Measurements from ENCODE around the gene CFAP73. TPM values are rescaled to one million over a fixed set of nuclear protein-coding genes. Genes with fewer than 3 reads are reported as not detected.

Gene CFAP73
- total and polyA plus RNA-seq, 10 of the 15 experiments (the other 5 are each of a cell fraction or from before 2014, with no cell fraction given) = 0.18 TPM; not detected in 9

GRCh38 chr12:113144806-113145205 is 4.7 kb upstream of the CFAP73 start:
- ChIA-PET RAD21 (ENCODE audit: unreplicated experiment) (interaction anchor here (1.2 kb wide), 1 partner anchor 30 kb away, joined by 3 read pairs; no protein-coding TSS in a partner anchor), CTCF (interaction anchor here (0.6 to 1.0 kb wide), 2 partner anchors 8 to 46 kb away, joined by 3 read pairs; no protein-coding TSS in a partner anchor), POLR2A (no interaction called here), SMC1A (ENCODE audit: uncharacterized antibody, unreplicated experiment) (interaction anchor here (1.2 kb wide), 1 partner anchor 9 kb away, joined by 4 read pairs; no protein-coding TSS in a partner anchor)
- intact Hi-C loops (cut with micrococcal nuclease; ENCODE audit: unreplicated experiment) = no loop called here
- H3K4me3 ChIP-seq = no peak overlapping the region
- H3K4me2 ChIP-seq (ENCODE audit: control insufficient read depth, insufficient read depth) = no peak overlapping the region
- WGBS (ENCODE audit: insufficient coverage, insufficient replicate concordance, low lambda C conversion rate, missing lambda C conversion rate) = 32% methylated on average over 5 of the region's 5 CpGs
- no TSS peak for BruUV-seq (replicated peaks)
- DNase-seq (ENCODE audit: low read depth, low spot score) (no peak), ATAC-seq (no peak), FAIRE-seq (no peak)
- H3K27ac ChIP-seq (ENCODE audit: control insufficient read depth, insufficient read depth) = no peak overlapping the region
- TF ChIP-seq NFYB (IDR thresholded peaks at IDR 0.05; ENCODE audit: insufficient read depth, low read depth, low read length) (no peak), KLF5 (IDR thresholded peaks at IDR 0.05; ENCODE audit: partially characterized antibody) (no peak), KAT2A (conservative IDR thresholded peaks at IDR 0.05; ENCODE audit: control insufficient read depth, low read depth, low read length) (no peak), HDAC6 (IDR thresholded peaks at IDR 0.05; ENCODE audit: unreplicated experiment) (no peak), FOXK2 (IDR thresholded peaks at IDR 0.05) (no peak), YBX1 (IDR thresholded peaks at IDR 0.05) (no peak), SMAD5 (IDR thresholded peaks at IDR 0.05; ENCODE audit: low read depth) (no peak), DPF2 (IDR thresholded peaks at IDR 0.05) (no peak), NR2C2 (IDR thresholded peaks at IDR 0.05; ENCODE audit: borderline replicate concordance, control insufficient read depth, insufficient read length, low read depth) (no peak), ZNF384 (IDR thresholded peaks at IDR 0.05; ENCODE audit: borderline replicate concordance, low read depth, low read length) (no peak), E2F4 (IDR thresholded peaks at IDR 0.05; ENCODE audit: low read depth, low read length) (no peak), WRNIP1 (IDR thresholded peaks at IDR 0.05; ENCODE audit: borderline replicate concordance, low read depth, low read length) (no peak)
- H3K79me2 ChIP-seq (ENCODE audit: control insufficient read depth, insufficient read depth, low read length) = no peaks in the 10 kb centered on the region
- H3K9me3 ChIP-seq (replicated peaks; ENCODE audit: control insufficient read depth, insufficient read depth, low read length) = no peaks in the 10 kb centered on the region
- no peak overlapping the region for H2AFZ ChIP-seq (ENCODE audit: control insufficient read depth, low read depth, low read length)
- no peaks in the 10 kb centered on the region for H3K36me3 ChIP-seq (ENCODE audit: control insufficient read depth in 2 of 2, insufficient read depth in 2 of 2, low read length in 1 of 2)
- in situ Hi-C loops (cut with MboI) = no loop called here
- H3K9ac ChIP-seq (ENCODE audit: control insufficient read depth, insufficient read depth, low read length) = no peak overlapping the region
- H4K20me1 ChIP-seq (ENCODE audit: control insufficient read depth, insufficient read depth) = no peaks in the 10 kb centered on the region
- H3K27me3 ChIP-seq (replicated peaks in 1 of 2; ENCODE audit: control insufficient read depth in 2 of 2, insufficient read depth in 2 of 2, low read length in 1 of 2) = no peaks in the 10 kb centered on the region
- H3K4me1 ChIP-seq (ENCODE audit: control insufficient read depth, insufficient read depth, low read length) = no peaks in the 10 kb centered on the region; the same call in 1 of the 2 replicates
